Spleen (tissue), 11 donors: Measurements from ENCODE around the gene DMRTA2. TPM values are rescaled to one million over a fixed set of nuclear protein-coding genes. Genes with fewer than 3 reads are reported as not detected.

ENCODE experiments used
- DNase-seq: peaks from one replicate; pipeline ENCODE4 v3.0.0-alpha.2; 2020
- H3K27ac ChIP-seq, 8 donors: fragments of 200-600 bp; sonication (generic) in 7 of 8; 1 replicate in 4 of 8; 2 replicates in 4 of 8; pipeline versions ENCODE4 v1.5.0 to v1.8.0; 2016 to 2021; ENCODE audit warnings: inconsistent platforms in 4 of 8, mild to moderate bottlenecking in 4 of 8, moderate library complexity in 1 of 8
- H3K27me3 ChIP-seq, 7 donors: fragments of 200-600 bp; sonication (generic) in 6 of 7; replicated peaks in 1 of 7; 1 replicate in 4 of 7; 2 replicates in 3 of 7; pipeline versions ENCODE4 v1.5.0 to v1.8.0; 2016 to 2021; ENCODE audit warnings: inconsistent platforms in 3 of 7, mild to moderate bottlenecking in 1 of 7
- H3K36me3 ChIP-seq, 6 donors: fragments of 200-600 bp; sonication (generic) in 5 of 6; 1 replicate in 4 of 6; 2 replicates in 2 of 6; pipeline versions ENCODE4 v1.5.0 to v1.8.0; 2016 to 2021; ENCODE audit warnings: inconsistent platforms in 2 of 6
- H3K4me1 ChIP-seq, 6 donors: fragments of 200-600 bp; sonication (generic) in 5 of 6; 1 replicate in 3 of 6; 2 replicates in 3 of 6; pipeline versions ENCODE4 v1.5.0 to v1.8.0; 2016 to 2021; ENCODE audit warnings: inconsistent platforms in 3 of 6
- H3K4me3 ChIP-seq, 8 donors: fragments of 200-600 bp; sonication (generic) in 7 of 8; 1 replicate in 4 of 8; 2 replicates in 4 of 8; pipeline versions ENCODE4 v1.5.0 to v1.8.0; 2016 to 2021; ENCODE audit warnings: inconsistent platforms in 4 of 8, mild to moderate bottlenecking in 4 of 8, moderate library complexity in 2 of 8
- H3K9me3 ChIP-seq, 8 donors: fragments of 200-600 bp; sonication (generic) in 7 of 8; 1 replicate in 4 of 8; 2 replicates in 4 of 8; pipeline versions ENCODE4 v1.5.0 to v1.8.0; 2016 to 2021; ENCODE audit warnings: inconsistent platforms in 4 of 8
- CTCF ChIP-seq, 11 experiments: fragments of 200-600 bp in 7 of 11; fragments of 450-650 bp in 4 of 11; sonication (generic) in 4 of 11; IDR thresholded peaks in 8 of 11; conservative IDR thresholded peaks in 3 of 11; 1 replicate in 7 of 11; 2 replicates in 4 of 11; pipeline versions ENCODE4 v1.4.0 to v1.8.0; 2016 to 2021; ENCODE audit warnings: antibody characterized with exemption in 11 of 11, inconsistent platforms in 4 of 11, mild to moderate bottlenecking in 1 of 11
- POLR2A ChIP-seq, 3 donors: fragments of 450-650 bp; IDR thresholded peaks; one replicate each; pipeline ENCODE4 v1.5.1; 2017; ENCODE audit warnings: antibody characterized with exemption in 3 of 3, mild to moderate bottlenecking in 1 of 3
- POLR2AphosphoS5 ChIP-seq, 3 donors: sonication (generic); formaldehyde crosslinking; IDR thresholded peaks; one replicate each; pipeline ENCODE4 v1.5.1; 2017; ENCODE audit warnings: antibody characterized with exemption in 3 of 3
- WGBS, 5 donors: extraction: QIAGEN DNeasy Blood & Tissue Kit in 3 of 5; methylation state at CpG; one replicate each; pipeline versions ENCODE4 v1.1.5 to v1.1.7; 2013 to 2018; 5-methylcytosine and 5-hydroxymethylcytosine counted together
- intact Hi-C: fragments of 100-400 bp; cut with DNase I; formaldehyde crosslinking; loops from one replicate; pipeline ENCODE4 v1.15.0; 2023; ENCODE audit warnings: low total_unique reads
- polyA plus RNA-seq, 3 donors: library from polyadenylated mRNA; stranded (reverse); fragments of 200-250 nt; gene quantifications; one replicate each; pipeline ENCODE4 v1.2.1, GENCODE V29; 2013
- total RNA-seq, 7 donors: library from RNA; depleted of rRNA in 3 of 7; stranded (reverse); fragments of >200 nt in 3 of 7; fragmentation: NEBNext Ultra II Directional in 4 of 7; extraction: Animal tissue kit (Norgen Biotek cat#: 25700) in 4 of 7; gene quantifications; one replicate each; pipeline versions ENCODE4 v1.1.0 to v1.2.1, GENCODE V29; 2016 to 2021
- donor health status: healthy with polysubstance abuse.
- donor health status: DM: no; HTN: no; CAD: no; lungs with moderate emphysema.
- donor health status: DM: no; HTN: no; CAD: no.
- donor health status: Bipolar disorder and iron deficiency.
- donor health status: healthy.
- donor health status: DM: no; HTN: no; CAD: no.
- donor health status: DM: yes; HTN: yes; CAD: no.

Gene DMRTA2
- total and polyA plus RNA-seq, 10 donors: 0.03 to 0.15 (median 0.09) TPM; not detected in 6

DNA sequence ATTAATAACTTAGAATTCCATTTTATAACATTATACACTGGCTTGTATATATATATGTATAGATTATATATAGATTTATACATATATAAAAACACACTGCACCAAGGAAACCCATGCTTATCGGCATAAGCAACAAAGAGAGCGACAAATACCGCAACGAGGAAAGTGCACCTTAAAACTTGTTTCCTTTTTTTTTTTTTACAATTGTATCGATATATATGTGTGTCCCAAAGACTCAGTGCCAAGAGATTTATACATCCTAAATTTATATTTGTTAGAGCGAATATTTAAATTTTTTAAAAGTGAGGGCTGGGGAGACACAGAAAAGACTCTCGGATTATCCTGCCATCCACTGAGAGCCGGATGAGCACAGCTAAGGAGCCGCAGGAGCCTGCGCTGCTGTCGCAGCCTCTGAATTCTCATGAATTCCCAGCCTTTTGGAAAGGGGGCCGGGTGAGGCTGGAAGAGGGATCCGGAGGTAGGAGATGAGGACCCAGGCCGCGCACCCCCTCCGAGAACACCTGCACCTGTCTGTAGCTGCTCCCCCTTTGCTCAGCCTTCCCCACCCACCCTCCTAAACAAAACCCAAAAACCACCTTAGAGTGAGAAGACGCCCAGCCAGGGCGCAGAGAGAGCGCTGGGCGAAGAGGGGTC, 5.2 kb downstream of the DMRTA2 start:
- Histone ChIP-seq H3K4me1 (peaks cover 15 to 78% (median 55%) of the 10 kb centered on the region in 6 donors), H3K27ac (no peak overlapping the region), H3K4me3 (peak overlapping the region in 4 of 8 donors; percentile 21 to 60 (median 26)), H3K27me3 (peaks cover 16 to 100% (median 90%) of the 10 kb centered on the region in 7 donors), H3K36me3 (no peaks in the 10 kb centered on the region), H3K9me3 (peaks cover 0 to 7% (median 3%) of the 10 kb centered on the region in 8 donors)
- intact Hi-C loops: no loop called here
- 11 to 20% (median 12%) methylated on average over 17 to 20 of the region's 20 CpGs for WGBS, 5 donors
- TF ChIP-seq POLR2AphosphoS5 (IDR thresholded peaks at IDR 0.05): no peak
- no peak for TF ChIP-seq POLR2A (IDR thresholded peaks at IDR 0.05)
- TF ChIP-seq CTCF (IDR thresholded peaks at IDR 0.05 in 8 of 11, conservative IDR thresholded peaks at IDR 0.05 in 3 of 11): no peak
- DNase-seq: no peak

GRCh38 chr1:50417507-50417906, 5.7 kb downstream of the DMRTA2 start:
- Histone ChIP-seq H3K4me3 (no peak overlapping the region), H3K36me3 (no peaks in the 10 kb centered on the region), H3K9me3 (peaks cover 0 to 12% (median 9%) of the 10 kb centered on the region in 8 donors), H3K27ac (no peak overlapping the region), H3K4me1 (peaks cover 12 to 73% (median 50%) of the 10 kb centered on the region in 6 donors), H3K27me3 (peaks cover 14 to 99% (median 84%) of the 10 kb centered on the region in 7 donors)
- no peak for DNase-seq
- 8 to 14% (median 10%) methylated on average over 23 of the region's 23 CpGs for WGBS, 5 donors
- no peak for TF ChIP-seq POLR2AphosphoS5 (IDR thresholded peaks at IDR 0.05)
- TF ChIP-seq POLR2A (IDR thresholded peaks at IDR 0.05): no peak
- TF ChIP-seq CTCF (IDR thresholded peaks at IDR 0.05 in 8 of 11, conservative IDR thresholded peaks at IDR 0.05 in 3 of 11): no peak
- intact Hi-C loops: no loop called here

DNA sequence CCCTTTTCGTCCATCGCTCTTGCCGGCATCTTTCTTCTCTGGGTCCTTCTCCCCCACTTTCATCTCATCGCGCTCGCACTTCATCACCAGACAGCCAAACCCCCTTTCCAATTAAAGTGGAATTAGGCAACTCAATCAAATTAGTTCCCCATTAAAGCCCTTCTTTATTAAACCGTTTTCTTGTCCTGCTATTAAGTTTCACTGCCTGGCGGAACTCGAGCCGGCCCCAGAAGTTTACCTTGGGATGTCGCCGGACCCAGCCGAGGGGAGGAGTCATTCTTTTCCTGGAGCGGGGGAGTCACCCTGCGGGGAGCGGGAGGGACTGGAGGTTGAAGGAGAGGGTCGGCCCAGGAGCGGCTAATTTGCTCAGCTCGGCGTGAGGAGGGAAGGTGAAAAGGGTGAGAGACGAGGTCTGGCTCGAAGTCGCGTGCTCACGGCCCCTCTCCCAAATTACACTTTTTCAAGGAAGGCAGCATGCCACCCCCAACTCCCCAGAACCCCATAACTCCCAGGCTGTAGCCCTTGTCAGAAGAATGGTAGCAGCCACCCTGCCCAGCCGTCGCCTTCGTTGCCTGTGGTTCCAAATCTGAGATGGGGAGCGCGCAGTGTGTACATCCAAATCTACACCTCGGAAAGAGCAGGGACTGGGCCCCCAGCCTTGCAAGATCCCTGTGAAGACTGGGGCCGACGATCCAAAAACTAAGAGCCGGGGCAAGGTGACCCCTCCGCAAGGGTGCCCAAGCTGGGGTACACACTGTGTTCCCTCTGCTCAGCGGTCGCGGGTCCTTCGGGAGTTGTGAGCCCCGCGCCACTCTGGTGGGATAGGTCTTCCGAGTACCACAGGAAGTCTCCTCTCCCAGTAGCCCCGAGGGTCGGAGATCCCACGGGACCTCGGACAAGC, 6.4 kb downstream of the DMRTA2 start:
- peaks cover 14 to 95% (median 77%) of the 10 kb centered on the region in 7 donors for H3K27me3 ChIP-seq
- DNase-seq: no peak
- H3K27ac ChIP-seq: no peak overlapping the region
- 4 to 11% (median 6%) methylated on average over 39 to 46 of the region's 46 CpGs for WGBS, 5 donors
- no peaks in the 10 kb centered on the region for H3K36me3 ChIP-seq
- no peak for TF ChIP-seq CTCF (IDR thresholded peaks at IDR 0.05 in 8 of 11, conservative IDR thresholded peaks at IDR 0.05 in 3 of 11)
- TF ChIP-seq POLR2A (IDR thresholded peaks at IDR 0.05): no peak
- TF ChIP-seq POLR2AphosphoS5 (IDR thresholded peaks at IDR 0.05): no peak
- peaks cover 12 to 66% (median 44%) of the 10 kb centered on the region in 6 donors for H3K4me1 ChIP-seq
- peaks cover 0 to 15% (median 9%) of the 10 kb centered on the region in 8 donors for H3K9me3 ChIP-seq
- H3K4me3 ChIP-seq: peak overlapping the region in 1 of 8 donors; percentile 4
- intact Hi-C loops: no loop called here

DNA sequence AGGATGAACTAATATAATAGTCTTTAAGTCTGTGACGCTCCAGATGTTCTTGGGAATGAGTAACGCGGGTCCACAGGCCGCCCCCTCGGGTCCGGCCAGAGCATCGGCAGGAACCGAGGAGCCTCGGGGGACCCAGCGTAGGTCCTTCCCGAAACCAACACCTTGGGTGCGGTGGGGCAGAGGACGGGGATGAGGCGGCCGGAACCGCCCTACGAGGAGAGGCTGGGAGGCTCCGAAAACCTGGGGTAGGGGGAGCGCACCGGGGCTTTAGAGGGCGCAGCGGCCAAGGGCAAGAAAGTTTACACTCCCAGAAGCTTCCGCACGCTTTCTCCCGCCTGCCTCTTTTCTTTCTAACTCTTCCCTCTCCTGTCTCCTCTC, 7.1 kb downstream of the DMRTA2 start:
- Histone ChIP-seq H3K9me3 (peaks cover 0 to 15% (median 9%) of the 10 kb centered on the region in 8 donors), H3K36me3 (no peaks in the 10 kb centered on the region), H3K27me3 (peaks cover 14 to 89% (median 70%) of the 10 kb centered on the region in 7 donors), H3K27ac (no peak overlapping the region), H3K4me1 (peaks cover 11 to 59% (median 40%) of the 10 kb centered on the region in 6 donors), H3K4me3 (peak overlapping the region in 1 of 8 donors; percentile 4)
- no peak for TF ChIP-seq CTCF (IDR thresholded peaks at IDR 0.05 in 8 of 11, conservative IDR thresholded peaks at IDR 0.05 in 3 of 11)
- TF ChIP-seq POLR2AphosphoS5 (IDR thresholded peaks at IDR 0.05): no peak
- no peak for TF ChIP-seq POLR2A (IDR thresholded peaks at IDR 0.05)
- no peak for DNase-seq
- 0 to 5% (median 4%) methylated on average over 24 to 25 of the region's 25 CpGs for WGBS, 5 donors
- intact Hi-C loops: no loop called here
